GM12878 (cell line): Measurements from ENCODE around the gene BTBD9.

Experiments
- CREM ChIP-seq: IDR thresholded peaks from 2 replicates; pipeline ENCODE4 v1.6.1; 2014; ENCODE audit warnings: antibody characterized with exemption, low read depth
- CTCF ChIP-seq, 3 experiments: IDR thresholded peaks in 2 of 3; conservative IDR thresholded peaks in 1 of 3; 2 replicates each; pipeline ENCODE4 v1.5.1; 2011; ENCODE audit warnings: low read depth in 3 of 3, low read length in 3 of 3, mild to moderate bottlenecking in 3 of 3, control low read depth in 2 of 3, moderate library complexity in 2 of 3, inconsistent platforms in 1 of 3, mixed read lengths in 1 of 3; ENCODE audit not compliant: control insufficient read depth in 2 of 3, insufficient read depth in 1 of 3; ENCODE audit errors: extremely low read depth in 1 of 3
- EZH2 ChIP-seq: IDR thresholded peaks from 2 replicates; pipeline ENCODE4 v1.6.1; 2012; ENCODE audit warnings: low read depth, mild to moderate bottlenecking, control low read depth, inconsistent platforms, low read length, borderline replicate concordance; ENCODE audit not compliant: control insufficient read depth
- JUND ChIP-seq: IDR thresholded peaks from 2 replicates; pipeline ENCODE4 v1.6.1; 2012; ENCODE audit warnings: low read depth, mild to moderate bottlenecking, low read length, improper control_type of control experiment, moderate library complexity
- MEF2A ChIP-seq: IDR thresholded peaks from 2 replicates; pipeline ENCODE4 v1.6.1; 2011; ENCODE audit warnings: low read depth, mild to moderate bottlenecking, low read length, moderate library complexity; ENCODE audit not compliant: insufficient read depth
- NR2C1 ChIP-seq: fragments of 450-650 bp; IDR thresholded peaks from 2 replicates; pipeline ENCODE4 v1.6.1; 2017; ENCODE audit warnings: antibody characterized with exemption, mild to moderate bottlenecking, moderate library complexity
- SIN3A ChIP-seq: IDR thresholded peaks from 2 replicates; pipeline ENCODE4 v1.6.1; 2012; ENCODE audit warnings: low read depth, low read length, improper control_type of control experiment
- TCF12 ChIP-seq: IDR thresholded peaks from 2 replicates; pipeline ENCODE4 v1.6.1; 2011; ENCODE audit warnings: low read depth, mild to moderate bottlenecking, low read length

DNA sequence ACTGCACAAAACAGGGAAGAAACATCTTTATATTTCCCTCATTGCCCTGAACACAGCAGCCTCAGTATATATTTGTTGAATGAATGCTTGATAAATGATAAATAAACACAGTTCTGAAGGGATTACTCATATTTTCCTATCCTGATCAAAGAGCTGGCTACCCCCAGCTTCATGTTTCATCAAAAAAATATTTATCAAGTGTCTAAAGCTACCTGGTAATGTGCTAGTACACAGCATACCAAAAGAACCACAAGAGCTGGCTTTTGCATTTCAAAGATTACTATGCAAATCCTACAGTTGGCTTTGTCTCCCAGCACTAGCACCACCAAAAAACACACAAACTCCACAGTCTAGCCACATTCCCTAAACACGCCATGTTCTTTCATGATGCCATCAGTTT is 130.0 kb downstream of the BTBD9 start:
- TF ChIP-seq CREM (no peak), SIN3A (no peak), JUND (no peak), EZH2 (no peak), TCF12 (no peak), CTCF (IDR thresholded peaks at IDR 0.05 in 2 of 3, conservative IDR thresholded peaks at IDR 0.05 in 1 of 3; ENCODE audit: control insufficient read depth in 2 of 3, extremely low read depth in 1 of 3, insufficient read depth in 1 of 3, low read depth in 3 of 3, low read length in 3 of 3) (no peak), NR2C1 (no peak), MEF2A (no peak)
